ENCODE measurements around the gene GJB4.
A peak's percentile ranks its signal among the peaks of the same experiment; 100 is the strongest.

The GJB4 gene

GRCh38 chr1:34779526-34779925 is 20.0 kb downstream of the GJB4 start:
- DNase-seq = no peak

DNA sequence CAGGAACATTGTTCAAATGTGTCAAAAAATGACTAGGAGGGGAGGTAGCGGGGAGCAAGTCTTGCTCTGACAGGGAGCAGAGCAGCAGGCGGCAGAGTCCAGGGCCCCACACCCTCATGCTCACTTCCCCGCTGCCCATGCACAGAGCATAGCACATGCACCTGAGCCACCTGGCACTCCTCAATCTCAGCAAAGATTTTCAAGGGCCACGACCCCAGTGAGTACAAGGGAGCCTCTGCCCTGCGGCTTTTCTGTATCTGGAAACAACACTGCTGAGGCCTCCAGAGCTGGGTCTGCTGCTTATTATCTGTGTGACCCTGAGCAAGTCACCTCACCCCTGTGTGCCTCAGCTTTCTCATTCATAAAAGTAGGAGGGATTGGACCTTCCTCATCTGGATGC is 20.4 kb downstream of the GJB4 start:
- no peak for DNase-seq

DNA sequence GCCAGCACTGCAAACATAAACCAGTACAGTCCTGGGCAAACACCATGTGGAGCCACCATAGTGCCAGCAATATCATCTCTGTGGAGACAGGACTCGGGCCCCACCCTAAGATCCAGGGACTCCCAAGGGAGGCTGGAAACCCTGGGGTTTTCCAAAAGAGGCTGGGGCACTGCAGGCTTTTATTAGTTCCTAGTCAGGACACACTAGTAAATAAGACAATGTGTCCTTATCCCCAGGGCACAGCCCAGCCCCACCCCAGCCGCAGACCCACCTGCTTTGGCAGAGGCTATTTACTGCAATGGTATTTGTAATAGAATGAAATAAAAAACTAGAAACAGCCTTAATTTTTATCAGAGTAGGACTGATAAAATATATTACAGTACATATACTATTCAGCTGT is 21.0 kb downstream of the GJB4 start:
- no peak for DNase-seq

- DNase-seq = no peak
Observed at GRCh38 chr1:34781071-34781843, 21.7 kb downstream of the GJB4 start, which contains the start of gene GJB3. Gene GJB3, plus strand, starts transcription at chr1:34781214. Its CDS starts 3,549 bp downstream, at chr1:34784763.

GRCh38 chr1:34781844-34782391 is 22.4 kb downstream of the GJB4 start:
- no peak for DNase-seq

GRCh38 chr1:34784751-34785221 is 25.2 kb downstream of the GJB4 start:
- no peak for DNase-seq

- no peak for DNase-seq
Observed at GRCh38 chr1:34785231-34785874, 25.8 kb downstream of the GJB4 start.

- DNase-seq = no peak
Observed at GRCh38 chr1:34785875-34786470, 26.4 kb downstream of the GJB4 start.

DNA sequence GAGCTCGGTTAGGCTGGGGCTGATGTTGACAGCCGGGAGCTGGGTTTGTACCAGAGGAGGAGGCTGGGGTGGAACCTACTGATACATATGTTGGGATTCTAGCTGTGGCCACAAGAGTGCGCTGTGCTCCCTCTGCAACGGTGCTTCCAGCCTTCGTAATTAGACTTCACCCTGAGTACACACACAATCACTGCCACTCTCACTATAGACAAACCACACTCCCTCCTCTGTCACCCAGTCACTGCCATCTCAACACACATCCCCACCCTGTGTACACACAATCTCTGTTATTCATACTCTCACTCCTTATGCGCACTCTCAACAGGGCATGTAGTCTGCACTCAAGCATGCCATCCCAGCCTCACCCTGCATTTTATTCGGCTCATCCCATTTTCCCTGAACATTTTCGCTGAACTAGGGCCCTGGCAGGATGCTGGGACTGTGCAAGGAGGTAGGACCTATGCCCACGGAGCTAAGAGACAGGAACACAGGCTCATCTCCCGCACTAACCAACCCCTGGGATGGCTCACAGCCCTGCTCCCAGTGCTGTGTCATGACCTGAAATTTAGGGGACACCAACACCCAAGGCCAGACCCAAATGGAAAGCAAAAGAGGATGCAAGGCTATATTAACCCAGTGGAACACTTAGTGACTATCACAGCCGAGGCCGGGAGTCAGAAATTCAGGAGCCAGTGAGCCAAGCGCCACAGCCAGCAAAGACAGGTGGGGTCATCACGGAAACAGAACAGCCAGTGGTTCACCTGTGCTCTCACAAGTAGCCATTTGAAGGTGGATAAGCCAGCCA is 27.2 kb downstream of the GJB4 start:
- peak; percentile 61 to 63 for DNase-seq

DNA sequence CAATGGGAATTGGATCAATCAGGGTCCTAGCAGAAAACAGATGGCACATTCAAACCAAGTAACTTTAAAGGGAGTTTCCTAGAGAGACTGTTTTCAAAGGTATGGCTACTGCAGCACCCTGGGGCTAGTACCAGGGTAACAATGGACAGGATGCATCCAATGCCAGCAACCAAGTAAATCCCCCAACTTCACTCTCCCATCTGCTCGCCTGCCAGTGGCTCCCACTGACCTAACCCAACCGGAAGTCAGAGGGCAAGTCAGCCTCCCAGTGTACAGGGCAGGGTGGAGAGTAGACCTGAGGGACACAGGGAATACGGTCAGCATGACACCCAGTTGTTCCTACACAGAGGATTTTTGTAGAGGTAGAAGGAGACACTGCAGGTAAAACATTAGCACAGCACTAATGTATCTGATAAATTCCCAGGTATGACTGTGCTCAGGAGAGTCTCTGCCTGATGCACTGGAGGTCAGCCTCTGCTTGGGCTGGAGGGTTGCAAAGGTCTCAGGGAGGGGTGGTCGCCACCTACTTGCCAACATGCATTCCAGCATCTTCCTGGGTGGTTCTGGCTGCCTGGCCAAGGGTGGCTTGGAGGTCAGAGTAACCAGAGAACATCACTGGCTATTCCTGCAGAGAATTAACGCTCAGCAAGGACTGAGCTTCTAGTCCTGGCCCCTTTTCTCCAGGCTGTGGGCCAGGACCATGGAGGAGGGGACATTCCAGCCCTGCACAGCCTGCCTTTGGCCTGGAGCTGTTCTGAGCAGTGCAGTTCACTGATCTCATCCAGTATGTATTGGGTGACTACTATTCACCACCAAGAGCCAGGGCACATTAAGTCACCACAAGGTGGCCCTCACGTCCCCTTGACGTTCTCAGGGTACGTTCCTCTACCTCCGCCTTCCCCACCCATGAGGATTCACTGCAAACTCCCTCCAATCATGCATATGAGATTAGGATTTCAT is 28.2 kb downstream of the GJB4 start:
- no peak for DNase-seq

GRCh38 chr1:34790985-34791384 is 31.4 kb downstream of the GJB4 start:
- DNase-seq = no peak

GRCh38 chr1:34792424-34792823 is 32.9 kb downstream of the GJB4 start:
- DNase-seq = no peak

DNA sequence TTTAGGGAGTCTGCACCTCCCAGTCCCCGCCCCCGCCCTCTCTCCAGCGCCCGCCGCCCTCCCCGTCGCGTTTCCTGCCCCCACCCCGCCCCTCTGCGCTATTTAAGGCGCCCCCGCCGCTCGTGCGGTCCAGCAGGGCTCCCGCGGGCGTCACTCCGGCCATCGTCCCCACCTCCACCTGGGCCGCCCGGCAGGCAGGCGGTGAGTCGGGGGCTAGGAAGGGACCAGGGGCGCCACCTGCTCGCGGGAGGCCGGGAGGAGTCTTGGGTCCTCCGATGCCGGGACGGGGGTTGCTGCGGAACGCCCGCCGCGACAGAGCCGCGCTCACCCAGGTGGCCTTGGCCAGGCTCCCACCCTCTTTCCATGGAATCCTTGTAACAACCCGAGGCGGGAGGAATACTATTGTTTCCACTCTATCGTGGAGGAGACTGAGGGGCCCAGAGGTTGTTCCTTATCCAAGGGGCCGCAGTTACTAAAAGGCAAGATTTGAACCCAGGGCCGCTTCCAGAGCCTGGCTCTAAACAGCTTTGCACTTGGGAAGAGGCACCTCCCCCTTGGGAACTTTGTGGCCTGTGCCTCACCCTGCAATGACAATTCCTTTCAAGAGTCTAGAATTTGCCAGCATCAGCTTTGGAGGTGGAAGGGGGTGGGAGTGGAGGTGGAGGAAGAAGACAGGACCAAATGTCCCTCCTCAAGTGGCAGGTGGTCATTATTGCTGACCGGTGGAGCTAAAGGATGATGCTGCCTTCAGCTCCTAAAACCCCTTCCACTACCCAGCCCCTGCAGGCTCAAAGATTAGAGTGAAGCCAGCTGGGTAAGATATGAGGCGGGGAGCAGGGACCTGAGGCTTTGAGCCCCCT is 33.6 kb downstream of the GJB4 start, which contains the start of gene GJA4:
TSS of gene GJA4 (plus strand) at position 132 of the 860 bp plus-strand sequence. CDS start 1,215 bp downstream, outside the sequence.
- no peak for DNase-seq

- DNase-seq = no peak
Observed at GRCh38 chr1:34794001-34794789, 34.7 kb downstream of the GJB4 start.

DNA sequence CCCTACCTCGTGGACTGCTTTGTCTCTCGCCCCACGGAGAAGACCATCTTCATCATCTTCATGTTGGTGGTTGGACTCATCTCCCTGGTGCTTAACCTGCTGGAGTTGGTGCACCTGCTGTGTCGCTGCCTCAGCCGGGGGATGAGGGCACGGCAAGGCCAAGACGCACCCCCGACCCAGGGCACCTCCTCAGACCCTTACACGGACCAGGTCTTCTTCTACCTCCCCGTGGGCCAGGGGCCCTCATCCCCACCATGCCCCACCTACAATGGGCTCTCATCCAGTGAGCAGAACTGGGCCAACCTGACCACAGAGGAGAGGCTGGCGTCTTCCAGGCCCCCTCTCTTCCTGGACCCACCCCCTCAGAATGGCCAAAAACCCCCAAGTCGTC is 35.2 kb downstream of the GJB4 start:
- no peak for DNase-seq

- no peak for DNase-seq
Observed at GRCh38 chr1:34795916-34796315, 36.4 kb downstream of the GJB4 start.

DNA sequence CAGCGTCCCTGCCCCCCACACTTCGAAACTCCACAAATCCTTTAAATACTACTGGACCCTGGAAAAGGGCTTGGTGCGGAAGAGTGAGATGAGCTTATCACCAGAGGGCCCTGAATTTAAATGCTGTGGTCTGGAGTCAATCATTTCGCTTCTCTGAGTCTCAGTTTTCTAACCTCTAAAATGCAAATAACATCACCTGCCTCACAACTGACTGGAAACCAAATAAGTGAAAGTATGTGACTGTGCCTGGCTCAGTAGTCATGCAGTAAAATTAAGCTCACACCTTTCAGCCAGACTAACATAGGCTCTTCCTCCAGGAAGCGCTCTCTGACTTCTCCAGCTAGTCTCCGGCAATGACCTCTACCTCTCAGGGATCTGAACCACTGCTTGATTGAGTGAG is 37.5 kb downstream of the GJB4 start:
- no peak for DNase-seq

DNA sequence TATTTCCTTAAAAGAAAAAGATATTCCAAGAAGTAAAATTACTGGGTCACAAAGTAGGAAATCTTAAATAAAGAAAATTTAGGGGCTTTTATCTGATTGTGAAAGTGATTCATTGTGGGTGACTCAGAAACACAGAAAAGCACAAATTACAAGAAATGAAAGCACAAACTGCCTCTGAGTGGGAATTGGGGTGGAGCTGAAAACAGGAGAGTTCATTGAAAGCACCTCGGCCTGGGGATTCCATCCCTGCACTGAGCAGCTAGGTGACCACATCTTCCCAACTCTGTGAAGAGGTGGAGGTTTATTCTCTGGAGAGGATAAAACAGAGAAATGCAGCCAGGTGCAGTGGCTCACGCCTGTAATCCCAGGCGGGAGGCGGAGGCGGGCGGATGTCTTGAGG is 40.7 kb downstream of the GJB4 start:
- DNase-seq = no peak

GRCh38 chr1:34803770-34804169 is 44.2 kb downstream of the GJB4 start:
- DNase-seq = no peak

DNA sequence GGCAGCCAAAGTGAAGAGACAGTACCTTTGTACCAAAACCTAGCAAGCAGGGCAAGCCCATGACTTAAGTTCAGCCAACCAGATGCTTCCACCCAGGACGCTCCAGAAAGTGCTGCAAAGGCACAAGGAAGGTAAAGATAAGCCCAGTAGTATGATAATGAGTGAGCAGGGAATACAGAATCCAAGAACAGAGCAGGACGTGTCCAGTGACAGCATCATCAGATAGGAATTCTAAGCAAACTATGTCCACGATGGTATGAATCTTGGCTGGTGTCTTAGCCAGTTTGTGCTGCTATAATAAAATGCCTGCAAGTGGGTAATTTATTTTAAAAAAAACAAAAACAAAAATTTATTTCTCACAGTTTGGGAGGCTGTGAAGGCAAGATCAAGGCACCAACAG is 46.9 kb downstream of the GJB4 start:
- DNase-seq = no peak
